ENCODE measurements around the gene CCDC88B. TPM values are rescaled to one million over a fixed set of nuclear protein-coding genes. Genes with fewer than 3 reads are reported as not detected.

CCDC88B gene
- total and polyA plus RNA-seq, 10 of the 15 experiments (the other 5 are each of a cell fraction or from before 2014, with no cell fraction given), result 0.24 to 66.0 (median 19.2) TPM

- no peak for ATAC-seq
- Histone ChIP-seq H3K9me3 (replicated peaks; ENCODE audit: control insufficient read depth, insufficient read depth, low read length) (no peaks in the 10 kb centered on the region), H3K27me3 (replicated peaks in 1 of 2; ENCODE audit: control insufficient read depth in 2 of 2, insufficient read depth in 2 of 2, low read length in 1 of 2) (no peaks in the 10 kb centered on the region), H2AFZ (ENCODE audit: control insufficient read depth, low read depth, low read length) (no peak overlapping the region), H3K79me2 (ENCODE audit: control insufficient read depth, insufficient read depth, low read length) (no peaks in the 10 kb centered on the region), H3K9ac (ENCODE audit: control insufficient read depth, insufficient read depth, low read length) (no peak overlapping the region), H3K4me1 (ENCODE audit: control insufficient read depth, insufficient read depth, low read length) (peaks cover 2% of the 10 kb centered on the region; the same call in 1 of the 2 replicates), H3K36me3 (ENCODE audit: control insufficient read depth in 2 of 2, insufficient read depth in 2 of 2, low read length in 1 of 2) (peaks cover 5 to 9% of the 10 kb centered on the region in 2 experiments; a peak in 3 of 4 replicates), H3K4me3 (no peak overlapping the region), H4K20me1 (ENCODE audit: control insufficient read depth, insufficient read depth) (no peaks in the 10 kb centered on the region), H3K27ac (ENCODE audit: control insufficient read depth, insufficient read depth) (no peak overlapping the region), H3K4me2 (ENCODE audit: control insufficient read depth, insufficient read depth) (no peak overlapping the region)
- ChIA-PET POLR2A (no interaction called here), SMC1A (ENCODE audit: uncharacterized antibody, unreplicated experiment) (no interaction called here), RAD21 (ENCODE audit: unreplicated experiment) (no interaction called here), CTCF (interaction anchor here (1.8 kb wide), 1 partner anchor 13 kb away, joined by 7 read pairs; no protein-coding TSS in a partner anchor)
- in situ Hi-C loops (cut with MboI) (no loop called here), intact Hi-C loops (cut with micrococcal nuclease; ENCODE audit: unreplicated experiment) (no loop called here)
- no TSS peak for BruUV-seq (replicated peaks)
- WGBS (ENCODE audit: insufficient coverage, insufficient replicate concordance, low lambda C conversion rate, missing lambda C conversion rate), result 94% methylated on average over 34 of the region's 46 CpGs
- DNase-seq (ENCODE audit: low read depth, low spot score), result no peak
- TF ChIP-seq TARDBP (IDR thresholded peaks at IDR 0.05; ENCODE audit: borderline replicate concordance) (no peak), BCL11A (IDR thresholded peaks at IDR 0.05; ENCODE audit: low read depth, low read length) (no peak), IRF4 (IDR thresholded peaks at IDR 0.05; ENCODE audit: low read depth, low read length) (no peak), BRCA1 (IDR thresholded peaks at IDR 0.05; ENCODE audit: low read depth, low read length) (no peak)
- FAIRE-seq, result no peak
These were observed 28.1 kb downstream of the CCDC88B start for GRCh38 chr11:64367931-64368672.

GRCh38 chr11:64368673-64369074, 28.7 kb downstream of the CCDC88B start:
- Histone ChIP-seq H3K4me2 (ENCODE audit: control insufficient read depth, insufficient read depth) (no peak overlapping the region), H3K27me3 (replicated peaks in 1 of 2; ENCODE audit: control insufficient read depth in 2 of 2, insufficient read depth in 2 of 2, low read length in 1 of 2) (no peaks in the 10 kb centered on the region), H3K27ac (ENCODE audit: control insufficient read depth, insufficient read depth) (no peak overlapping the region), H3K9ac (ENCODE audit: control insufficient read depth, insufficient read depth, low read length) (no peak overlapping the region), H4K20me1 (ENCODE audit: control insufficient read depth, insufficient read depth) (no peaks in the 10 kb centered on the region), H3K36me3 (ENCODE audit: control insufficient read depth in 2 of 2, insufficient read depth in 2 of 2, low read length in 1 of 2) (peaks cover 5 to 9% of the 10 kb centered on the region in 2 experiments; a peak in 3 of 4 replicates), H3K4me1 (ENCODE audit: control insufficient read depth, insufficient read depth, low read length) (peaks cover 3% of the 10 kb centered on the region; the same call in 1 of the 2 replicates), H2AFZ (ENCODE audit: control insufficient read depth, low read depth, low read length) (no peak overlapping the region), H3K9me3 (replicated peaks; ENCODE audit: control insufficient read depth, insufficient read depth, low read length) (no peaks in the 10 kb centered on the region), H3K79me2 (ENCODE audit: control insufficient read depth, insufficient read depth, low read length) (no peaks in the 10 kb centered on the region), H3K4me3 (no peak overlapping the region)
- ATAC-seq, result no peak
- RAD21 ChIA-PET (ENCODE audit: unreplicated experiment), result no interaction called here
- in situ Hi-C loops (cut with MboI), result no loop called here
- DNase-seq (ENCODE audit: low read depth, low spot score), result no peak
- CTCF ChIA-PET, result no interaction called here
- WGBS (ENCODE audit: insufficient coverage, insufficient replicate concordance, low lambda C conversion rate, missing lambda C conversion rate), result 97% methylated on average over 28 of the region's 28 CpGs
- POLR2A ChIA-PET, result no interaction called here
- FAIRE-seq, result no peak
- SMC1A ChIA-PET (ENCODE audit: uncharacterized antibody, unreplicated experiment), result no interaction called here
- intact Hi-C loops (cut with micrococcal nuclease; ENCODE audit: unreplicated experiment), result no loop called here
- no TSS peak for BruUV-seq (replicated peaks)
- TF ChIP-seq SRF (IDR thresholded peaks at IDR 0.05; ENCODE audit: low read depth in 2 of 2, low read length in 2 of 2) (no peak), PAX8 (IDR thresholded peaks at IDR 0.05) (no peak), SREBF2 (IDR thresholded peaks at IDR 0.05; ENCODE audit: low read length) (no peak), IRF3 (IDR thresholded peaks at IDR 0.05) (no peak), CHD4 (IDR thresholded peaks at IDR 0.05) (no peak), POLR2AphosphoS2 (IDR thresholded peaks at IDR 0.05; ENCODE audit: low read depth, low read length) (no peak), E2F8 (IDR thresholded peaks at IDR 0.05; ENCODE audit: low read depth, partially characterized antibody) (no peak), FOS (IDR thresholded peaks at IDR 0.05; ENCODE audit: borderline replicate concordance, extremely low read depth, insufficient read length) (no peak), LARP7 (IDR thresholded peaks at IDR 0.05) (no peak), NRF1 (conservative IDR thresholded peaks at IDR 0.05; ENCODE audit: low read depth, low read length) (no peak)
